ENCODE measurements around the gene PPM1J. TPM values are rescaled to one million over a fixed set of nuclear protein-coding genes. Genes with fewer than 3 reads are reported as not detected.

The PPM1J gene
- total RNA-seq, 1 donor from 2014 or later = 2.1 TPM

DNA sequence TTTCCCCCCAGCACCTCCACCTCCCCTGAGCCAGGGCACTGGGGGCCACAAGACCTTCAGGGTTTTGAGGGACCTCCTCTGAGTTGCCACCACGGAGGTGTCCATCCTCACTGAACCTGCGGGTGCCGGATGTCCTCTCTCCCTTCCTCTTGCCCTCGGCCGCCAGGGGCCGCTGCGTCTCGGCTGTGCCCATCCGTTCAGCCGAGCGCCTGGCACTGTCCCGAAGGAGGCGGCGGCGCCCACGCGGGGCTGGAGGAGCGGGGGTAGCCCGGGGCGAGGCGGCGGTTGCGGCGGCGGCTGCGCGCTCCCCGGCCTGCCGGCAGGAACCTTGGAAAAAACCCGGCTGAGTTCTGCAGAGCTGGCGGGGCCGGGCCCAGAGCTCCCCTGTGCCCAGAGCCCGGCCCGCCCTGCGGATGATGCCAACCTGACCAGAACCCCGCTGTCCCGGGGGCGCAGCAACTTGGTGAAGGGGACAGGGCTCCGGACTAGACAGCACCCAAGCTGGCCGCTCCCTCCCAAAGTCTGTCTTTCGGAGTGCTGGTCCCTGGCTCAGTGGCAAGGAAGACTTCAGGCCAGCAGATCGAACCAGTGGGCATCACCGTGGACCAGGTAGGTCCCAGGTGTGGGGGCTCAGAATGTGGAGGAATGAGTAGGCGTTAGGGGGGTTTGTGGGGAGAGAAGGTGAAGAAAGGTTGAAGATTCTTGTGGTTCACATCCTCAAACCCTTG is 3.7 kb upstream of the PPM1J start:
- TF ChIP-seq, protein P1, sequence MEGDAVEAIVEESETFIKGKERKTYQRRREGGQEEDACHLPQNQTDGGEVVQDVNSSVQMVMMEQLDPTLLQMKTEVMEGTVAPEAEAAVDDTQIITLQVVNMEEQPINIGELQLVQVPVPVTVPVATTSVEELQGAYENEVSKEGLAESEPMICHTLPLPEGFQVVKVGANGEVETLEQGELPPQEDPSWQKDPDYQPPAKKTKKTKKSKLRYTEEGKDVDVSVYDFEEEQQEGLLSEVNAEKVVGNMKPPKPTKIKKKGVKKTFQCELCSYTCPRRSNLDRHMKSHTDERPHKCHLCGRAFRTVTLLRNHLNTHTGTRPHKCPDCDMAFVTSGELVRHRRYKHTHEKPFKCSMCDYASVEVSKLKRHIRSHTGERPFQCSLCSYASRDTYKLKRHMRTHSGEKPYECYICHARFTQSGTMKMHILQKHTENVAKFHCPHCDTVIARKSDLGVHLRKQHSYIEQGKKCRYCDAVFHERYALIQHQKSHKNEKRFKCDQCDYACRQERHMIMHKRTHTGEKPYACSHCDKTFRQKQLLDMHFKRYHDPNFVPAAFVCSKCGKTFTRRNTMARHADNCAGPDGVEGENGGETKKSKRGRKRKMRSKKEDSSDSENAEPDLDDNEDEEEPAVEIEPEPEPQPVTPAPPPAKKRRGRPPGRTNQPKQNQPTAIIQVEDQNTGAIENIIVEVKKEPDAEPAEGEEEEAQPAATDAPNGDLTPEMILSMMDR (IDR thresholded peaks at IDR 0.05; ENCODE audit: insufficient read depth, low read length, poor library complexity, severe bottlenecking) = peak; percentile 88
- H3K4me3 ChIP-seq (ENCODE audit: low read depth, low read length) = no peak overlapping the region
- no peaks in the 10 kb centered on the region for H3K27me3 ChIP-seq (ENCODE audit: control insufficient read depth, insufficient read depth, low read length)
- no peak for DNase-seq (ENCODE audit: low read depth)
- H3K36me3 ChIP-seq (ENCODE audit: control insufficient read depth, insufficient read depth, low read length) = no peaks in the 10 kb centered on the region

DNA sequence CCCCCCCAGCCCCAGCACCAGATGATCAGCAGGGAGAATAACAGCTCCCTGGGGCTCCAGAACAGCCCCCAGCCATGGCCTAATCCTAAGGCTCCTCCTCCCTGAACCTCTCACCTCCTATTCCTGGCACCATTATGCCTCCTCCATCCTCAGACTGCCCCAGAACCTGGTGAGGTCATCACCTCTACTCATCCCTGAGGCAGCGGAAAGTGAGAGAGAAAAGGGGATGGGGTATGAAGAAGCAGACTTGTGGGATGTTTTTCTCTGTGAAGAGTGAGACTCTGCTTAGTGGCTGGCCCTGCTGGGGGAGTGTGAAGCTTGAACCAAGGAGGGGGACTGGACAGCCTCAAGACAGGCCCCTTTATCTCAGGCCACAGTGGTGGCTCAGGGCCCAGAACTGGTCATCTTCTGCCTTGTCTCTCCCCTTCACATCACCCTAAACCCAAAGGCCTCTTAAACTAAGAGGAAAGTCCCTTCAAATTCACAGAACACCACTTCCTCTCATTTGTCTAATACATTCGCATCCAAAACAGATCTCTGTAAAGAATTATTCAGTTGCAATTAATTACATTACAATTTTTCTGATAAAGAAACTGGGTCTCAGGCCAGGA is 2.2 kb upstream of the PPM1J start:
- Histone ChIP-seq H3K4me3 (ENCODE audit: low read depth, low read length) (no peak overlapping the region), H3K27me3 (ENCODE audit: control insufficient read depth, insufficient read depth, low read length) (no peaks in the 10 kb centered on the region), H3K36me3 (ENCODE audit: control insufficient read depth, insufficient read depth, low read length) (no peaks in the 10 kb centered on the region)
- TF ChIP-seq, protein P1 (IDR thresholded peaks at IDR 0.05; ENCODE audit: insufficient read depth, low read length, poor library complexity, severe bottlenecking) = no peak
- no peak for DNase-seq (ENCODE audit: low read depth)

DNA sequence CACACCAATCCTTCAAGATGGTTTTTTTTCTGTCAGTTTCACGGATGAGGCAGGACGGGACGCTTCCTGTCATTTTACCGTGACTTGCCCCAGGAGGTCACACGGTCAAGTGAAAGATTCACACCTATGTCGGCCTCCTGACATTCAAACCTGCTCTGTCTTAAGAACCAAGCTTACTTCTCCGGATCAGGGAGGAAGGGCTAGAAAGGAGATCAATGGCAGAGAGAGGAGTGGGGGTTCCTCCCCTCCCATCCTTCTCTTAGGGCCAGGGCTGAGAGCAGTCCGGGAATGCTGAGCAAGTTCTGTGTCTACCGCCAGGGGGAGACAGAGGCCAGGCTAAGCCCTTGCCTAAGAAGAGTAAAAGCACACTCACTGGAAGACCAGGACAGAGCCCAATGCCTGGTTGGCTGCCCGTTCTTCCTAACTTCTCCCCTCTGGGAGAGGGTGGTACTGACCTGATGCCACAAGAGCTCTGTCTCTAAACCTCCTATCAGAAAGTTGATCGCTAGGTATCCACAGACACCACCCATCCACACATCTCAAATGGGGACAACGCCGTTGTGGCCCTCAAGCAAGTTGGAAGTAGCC is 1.1 kb upstream of the PPM1J start:
- no peaks in the 10 kb centered on the region for H3K27me3 ChIP-seq (ENCODE audit: control insufficient read depth, insufficient read depth, low read length)
- TF ChIP-seq, protein P1 (IDR thresholded peaks at IDR 0.05; ENCODE audit: insufficient read depth, low read length, poor library complexity, severe bottlenecking) = peak; percentile 95
- DNase-seq (ENCODE audit: low read depth) = peak; percentile 63

DNA sequence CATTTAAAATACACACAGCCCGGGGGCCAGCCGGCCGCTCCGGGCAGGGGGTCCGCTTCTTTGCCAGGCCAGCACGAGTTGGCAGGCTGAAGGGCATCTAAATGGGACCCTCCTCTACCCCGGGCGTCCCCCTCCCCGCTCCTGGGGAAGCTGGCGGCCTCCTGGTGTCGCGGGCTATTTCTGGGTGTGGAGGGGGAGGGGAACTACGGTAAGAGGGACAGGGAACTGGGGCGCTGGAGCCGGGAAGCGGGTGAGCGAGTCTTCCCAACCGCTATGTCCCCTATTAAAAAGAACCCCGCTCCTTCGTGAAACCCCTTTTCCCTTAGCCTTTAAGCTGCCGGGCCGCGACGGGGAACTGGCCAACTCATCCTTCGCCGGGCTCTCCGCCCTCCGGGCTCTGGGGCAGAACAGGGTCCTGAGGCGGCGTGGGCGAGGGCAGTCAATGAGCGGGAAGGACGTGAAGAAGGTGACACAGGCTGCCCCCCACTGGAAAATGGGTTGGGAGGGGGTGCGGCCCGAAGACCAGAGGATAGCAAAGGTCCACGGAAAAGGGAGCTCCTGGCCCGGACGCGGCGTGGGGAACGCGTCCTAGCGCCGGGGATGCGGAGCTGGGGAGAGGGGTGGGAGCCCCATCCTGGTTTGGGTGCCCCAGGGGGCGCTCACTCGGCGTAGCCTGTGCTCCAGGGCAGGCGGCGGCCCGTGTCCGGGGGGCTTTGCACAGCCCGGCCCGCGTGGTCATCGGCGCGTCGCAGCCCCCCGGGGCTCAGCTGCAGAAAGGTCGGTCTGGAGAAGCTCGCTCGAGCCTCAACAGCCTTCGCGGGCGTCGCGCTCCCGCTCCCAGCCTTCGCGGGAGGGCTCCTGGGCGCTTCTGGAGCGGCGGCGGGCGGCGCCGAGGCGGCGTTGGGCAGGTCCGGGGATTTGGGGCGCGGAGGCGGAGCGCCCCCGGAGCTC is 544 bp downstream of the PPM1J start:
- DNase-seq (ENCODE audit: low read depth) = no peak
- Histone ChIP-seq H3K36me3 (ENCODE audit: control insufficient read depth, insufficient read depth, low read length) (no peaks in the 10 kb centered on the region), H3K4me3 (ENCODE audit: low read depth, low read length) (peak overlapping the region; percentile 52), H3K27me3 (ENCODE audit: control insufficient read depth, insufficient read depth, low read length) (no peaks in the 10 kb centered on the region)
- TF ChIP-seq, protein P1 (IDR thresholded peaks at IDR 0.05; ENCODE audit: insufficient read depth, low read length, poor library complexity, severe bottlenecking) = no peak

More for the DNA sequence above, 1.1 kb upstream of the PPM1J start:
- H3K4me3 ChIP-seq (ENCODE audit: low read depth, low read length) = peak overlapping the region; percentile 7
- H3K36me3 ChIP-seq (ENCODE audit: control insufficient read depth, insufficient read depth, low read length) = no peaks in the 10 kb centered on the region

DNA sequence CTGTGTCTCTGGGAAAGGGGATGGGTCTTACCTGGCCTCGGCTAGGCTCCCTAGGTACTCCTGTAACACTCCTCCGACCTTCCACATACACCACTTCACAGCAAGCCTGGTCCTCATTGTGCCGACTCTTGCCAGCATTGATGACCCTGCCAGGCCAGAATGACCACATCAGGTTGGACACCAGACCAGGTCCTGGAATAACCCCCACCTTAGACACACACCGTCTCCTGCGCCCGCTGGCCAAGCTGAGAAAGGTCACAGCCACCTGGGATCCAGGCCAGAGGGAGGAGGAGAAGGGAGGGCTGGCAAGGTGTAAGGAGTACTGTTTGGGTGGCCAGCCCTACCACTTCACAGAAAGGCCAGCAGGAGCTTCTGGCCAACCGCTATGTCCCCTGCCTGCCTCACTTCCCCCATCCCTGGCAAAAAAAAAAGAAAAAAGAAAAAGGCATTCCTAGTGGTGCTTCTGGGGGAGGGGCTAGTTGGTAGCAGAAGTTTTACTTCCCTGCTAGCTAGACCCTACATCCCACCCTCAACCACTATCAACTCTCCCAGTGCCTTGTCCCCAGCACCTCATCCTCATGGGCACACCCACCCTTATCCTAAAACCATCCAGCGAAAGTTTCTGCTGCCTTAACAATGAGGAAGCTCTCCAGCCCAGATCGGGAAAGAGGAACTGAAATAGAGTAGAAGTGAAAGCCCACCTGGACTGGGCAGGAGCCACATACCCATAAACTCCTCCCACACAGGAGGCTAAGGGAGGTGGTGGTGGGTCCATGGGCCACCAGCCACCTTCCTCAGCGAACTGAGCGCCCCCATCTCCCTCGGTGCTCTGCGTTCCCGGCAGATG is 1.4 kb downstream of the PPM1J start:
- TF ChIP-seq, protein P1 (IDR thresholded peaks at IDR 0.05; ENCODE audit: insufficient read depth, low read length, poor library complexity, severe bottlenecking) = no peak
- Histone ChIP-seq H3K36me3 (ENCODE audit: control insufficient read depth, insufficient read depth, low read length) (no peaks in the 10 kb centered on the region), H3K4me3 (ENCODE audit: low read depth, low read length) (peak overlapping the region; percentile 52), H3K27me3 (ENCODE audit: control insufficient read depth, insufficient read depth, low read length) (no peaks in the 10 kb centered on the region)
- no peak for DNase-seq (ENCODE audit: low read depth)

Data from kidney epithelial cell (primary cell).